SK-N-SH treated with all-trans-retinoic acid at 6 μM for 48 hours (cell line): Measurements from ENCODE around the gene ERN1.

Experiments used
- ATAC-seq: fragments of 200-7000 bp; cut with Tn5 transposase; 3 replicates; pipeline ENCODE4 v1.9.1; 2020; ENCODE audit warnings: mild to moderate bottlenecking, moderate library complexity
- ARNTL ChIP-seq: fragments of 450-650 bp; formaldehyde crosslinking; IDR thresholded peaks from 2 replicates; pipeline ENCODE4 v1.5.0; 2020; ENCODE audit warnings: low read depth, mild to moderate bottlenecking, moderate library complexity, borderline replicate concordance
- BACH2 ChIP-seq: fragments of 250-450 bp; sonication (Bioruptor Pico); IDR thresholded peaks from 2 replicates; pipeline ENCODE4 v1.9.0; 2021; ENCODE audit warnings: mild to moderate bottlenecking, borderline replicate concordance
- CSDC2 ChIP-seq: fragments of 250-450 bp; sonication (Bioruptor Pico); IDR thresholded peaks from 2 replicates; pipeline ENCODE4 v1.5.0; 2020; ENCODE audit warnings: mild to moderate bottlenecking, moderate library complexity
- ESRRG ChIP-seq: fragments of 250-450 bp; sonication (Bioruptor Pico); IDR thresholded peaks from 2 replicates; pipeline ENCODE4 v1.6.1; 2021; ENCODE audit warnings: mild to moderate bottlenecking
- GLIS3 ChIP-seq: fragments of 250-450 bp; sonication (Bioruptor Pico); IDR thresholded peaks from 2 replicates; pipeline ENCODE4 v1.5.0; 2020; ENCODE audit warnings: mild to moderate bottlenecking, moderate library complexity
- ISL1 ChIP-seq: fragments of 250-450 bp; sonication (Bioruptor Pico); IDR thresholded peaks from 2 replicates; pipeline ENCODE4 v2.1.2; 2022; ENCODE audit warnings: mild to moderate bottlenecking, moderate library complexity
- OSR1 ChIP-seq: fragments of 250-450 bp; sonication (Bioruptor Pico); IDR thresholded peaks from 2 replicates; pipeline ENCODE4 v1.8.0; 2022; ENCODE audit warnings: moderate library complexity, mild to moderate bottlenecking, inconsistent platforms
- PPARA ChIP-seq: fragments of 250-450 bp; sonication (Bioruptor Pico); IDR thresholded peaks from 2 replicates; pipeline ENCODE4 v1.5.0; 2020; ENCODE audit warnings: mild to moderate bottlenecking, borderline replicate concordance
- RARB ChIP-seq: fragments of 250-450 bp; sonication (Bioruptor Pico); IDR thresholded peaks from 2 replicates; pipeline ENCODE4 v1.8.0; 2021; ENCODE audit warnings: mild to moderate bottlenecking, moderate library complexity
- TCF4 ChIP-seq: fragments of 250-450 bp; sonication (Bioruptor Pico); IDR thresholded peaks from 2 replicates; pipeline ENCODE4 v1.8.0; 2021; ENCODE audit warnings: mild to moderate bottlenecking, moderate library complexity, borderline replicate concordance
- TOX ChIP-seq: fragments of 250-450 bp; sonication (Bioruptor Pico); IDR thresholded peaks from 2 replicates; pipeline ENCODE4 v1.8.0; 2021; ENCODE audit warnings: mild to moderate bottlenecking, moderate library complexity, borderline replicate concordance
- ZC3H10 ChIP-seq: fragments of 250-450 bp; sonication (Bioruptor Pico); IDR thresholded peaks from 2 replicates; pipeline ENCODE4 v1.5.1; 2021; ENCODE audit warnings: mild to moderate bottlenecking, moderate library complexity
- ZFP30 ChIP-seq: fragments of 450-650 bp; formaldehyde crosslinking; IDR thresholded peaks from 2 replicates; pipeline ENCODE4 v1.5.0; 2022; ENCODE audit warnings: mild to moderate bottlenecking, moderate library complexity
- ZNF565 ChIP-seq: fragments of 450-650 bp; formaldehyde crosslinking; conservative IDR thresholded peaks from 2 replicates; pipeline ENCODE4 v1.5.0; 2020; ENCODE audit warnings: low read depth, mild to moderate bottlenecking, moderate library complexity
- ZNF70 ChIP-seq: fragments of 450-650 bp; formaldehyde crosslinking; IDR thresholded peaks from 2 replicates; pipeline ENCODE4 v1.5.0; 2020; ENCODE audit warnings: mild to moderate bottlenecking, moderate library complexity
- ZNF8 ChIP-seq: fragments of 450-650 bp; formaldehyde crosslinking; IDR thresholded peaks from 2 replicates; pipeline ENCODE4 v1.5.0; 2020; ENCODE audit warnings: mild to moderate bottlenecking, moderate library complexity
- TF ChIP-seq, protein P1 (sequence below): fragments of 250-450 bp; sonication (Bioruptor Pico); IDR thresholded peaks from 2 replicates; pipeline ENCODE4 v1.8.0; 2020; ENCODE audit warnings: mild to moderate bottlenecking, moderate library complexity, borderline replicate concordance
- TF ChIP-seq, protein P2 (sequence below): fragments of 250-450 bp; sonication (Bioruptor Pico); IDR thresholded peaks from 2 replicates; pipeline ENCODE4 v1.5.1; 2020; ENCODE audit warnings: low read depth, mild to moderate bottlenecking, moderate library complexity
- TF ChIP-seq, protein P3 (sequence below): fragments of 250-450 bp; sonication (Bioruptor Pico); IDR thresholded peaks from 2 replicates; pipeline ENCODE4 v1.5.1; 2021; ENCODE audit warnings: mild to moderate bottlenecking, moderate library complexity
- TF ChIP-seq, protein P4 (sequence below): fragments of 250-450 bp; sonication (Bioruptor Pico); IDR thresholded peaks from 2 replicates; pipeline ENCODE4 v1.8.0; 2021; ENCODE audit warnings: low read depth, mild to moderate bottlenecking, moderate library complexity, borderline replicate concordance

The ERN1 gene

DNA sequence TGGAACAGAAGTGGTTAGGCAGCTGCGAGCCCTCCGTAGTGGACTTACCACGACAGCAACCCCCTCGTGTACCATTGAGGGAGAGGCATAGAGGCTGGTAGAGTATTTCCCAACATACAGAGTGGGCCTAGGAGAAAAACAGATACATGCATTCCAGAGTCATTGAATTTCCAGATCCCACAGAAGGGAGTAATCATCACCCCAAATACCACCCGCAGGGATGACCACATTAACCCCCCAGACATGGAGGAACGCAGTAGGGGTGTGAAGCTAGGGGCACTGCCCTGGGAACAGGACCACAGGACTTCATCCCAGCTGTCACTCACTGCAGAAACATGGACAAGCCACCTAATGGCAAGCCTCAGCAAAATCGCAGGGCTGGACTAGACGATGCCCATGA lies 64.8 kb downstream of the ERN1 start (continued):
- TF ChIP-seq, protein P1, sequence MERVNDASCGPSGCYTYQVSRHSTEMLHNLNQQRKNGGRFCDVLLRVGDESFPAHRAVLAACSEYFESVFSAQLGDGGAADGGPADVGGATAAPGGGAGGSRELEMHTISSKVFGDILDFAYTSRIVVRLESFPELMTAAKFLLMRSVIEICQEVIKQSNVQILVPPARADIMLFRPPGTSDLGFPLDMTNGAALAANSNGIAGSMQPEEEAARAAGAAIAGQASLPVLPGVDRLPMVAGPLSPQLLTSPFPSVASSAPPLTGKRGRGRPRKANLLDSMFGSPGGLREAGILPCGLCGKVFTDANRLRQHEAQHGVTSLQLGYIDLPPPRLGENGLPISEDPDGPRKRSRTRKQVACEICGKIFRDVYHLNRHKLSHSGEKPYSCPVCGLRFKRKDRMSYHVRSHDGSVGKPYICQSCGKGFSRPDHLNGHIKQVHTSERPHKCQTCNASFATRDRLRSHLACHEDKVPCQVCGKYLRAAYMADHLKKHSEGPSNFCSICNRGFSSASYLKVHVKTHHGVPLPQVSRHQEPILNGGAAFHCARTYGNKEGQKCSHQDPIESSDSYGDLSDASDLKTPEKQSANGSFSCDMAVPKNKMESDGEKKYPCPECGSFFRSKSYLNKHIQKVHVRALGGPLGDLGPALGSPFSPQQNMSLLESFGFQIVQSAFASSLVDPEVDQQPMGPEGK, result no peak
- TF ChIP-seq, all 23 proteins: peak for 0

DNA sequence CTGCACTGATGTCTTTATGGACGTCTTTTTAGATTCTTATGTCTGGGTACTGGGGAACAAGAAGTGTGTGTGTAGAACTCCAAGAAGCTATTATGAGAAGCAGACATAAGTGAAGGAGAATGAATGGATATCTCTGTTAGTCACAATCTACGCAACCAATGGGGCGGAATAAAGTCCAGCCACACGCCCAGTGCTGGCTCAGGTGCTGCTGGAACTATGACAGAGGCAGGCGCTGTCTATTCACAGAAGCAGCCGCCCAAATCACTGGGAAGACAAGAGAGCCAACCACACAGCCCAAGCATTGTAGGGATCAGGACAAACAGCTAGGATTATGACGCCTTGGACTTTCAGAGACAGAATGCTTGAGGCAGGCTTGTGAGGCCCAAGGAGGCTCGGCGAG lies 65.6 kb downstream of the ERN1 start:
- ATAC-seq, result no peak

DNA sequence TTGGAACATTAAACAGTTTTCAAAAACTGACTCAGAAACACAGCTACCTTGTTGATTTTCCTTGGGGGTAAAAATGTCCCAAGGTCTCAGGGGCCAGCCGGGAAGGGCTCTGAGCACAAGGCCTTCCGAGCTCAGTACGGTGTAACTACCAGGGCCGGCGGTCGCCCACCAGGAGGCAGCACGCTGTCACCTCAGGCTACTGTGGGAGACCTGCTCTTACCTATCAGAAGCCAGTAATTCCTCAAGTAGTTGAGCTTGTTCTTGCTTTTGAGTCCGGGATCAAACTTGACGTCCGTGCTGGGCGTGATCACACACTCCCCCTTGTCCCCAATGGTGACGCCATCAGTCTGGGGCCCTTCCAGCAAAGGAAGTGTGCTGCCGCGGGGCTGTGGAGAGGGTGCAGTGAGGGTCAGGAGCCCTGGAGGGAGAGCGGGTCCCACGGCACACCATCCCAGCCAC lies 66.1 kb downstream of the ERN1 start:
- ATAC-seq, result peak; percentile 92
- TF ChIP-seq, protein P2, sequence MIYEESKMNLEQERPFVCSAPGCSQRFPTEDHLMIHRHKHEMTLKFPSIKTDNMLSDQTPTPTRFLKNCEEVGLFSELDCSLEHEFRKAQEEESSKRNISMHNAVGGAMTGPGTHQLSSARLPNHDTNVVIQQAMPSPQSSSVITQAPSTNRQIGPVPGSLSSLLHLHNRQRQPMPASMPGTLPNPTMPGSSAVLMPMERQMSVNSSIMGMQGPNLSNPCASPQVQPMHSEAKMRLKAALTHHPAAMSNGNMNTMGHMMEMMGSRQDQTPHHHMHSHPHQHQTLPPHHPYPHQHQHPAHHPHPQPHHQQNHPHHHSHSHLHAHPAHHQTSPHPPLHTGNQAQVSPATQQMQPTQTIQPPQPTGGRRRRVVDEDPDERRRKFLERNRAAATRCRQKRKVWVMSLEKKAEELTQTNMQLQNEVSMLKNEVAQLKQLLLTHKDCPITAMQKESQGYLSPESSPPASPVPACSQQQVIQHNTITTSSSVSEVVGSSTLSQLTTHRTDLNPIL (CRISPR knock-in tag), result no peak

More for the DNA sequence above, 65.6 kb downstream of the ERN1 start:
- no peak for TF ChIP-seq ISL1 (CRISPR knock-in tag)
- TF ChIP-seq, protein P3, sequence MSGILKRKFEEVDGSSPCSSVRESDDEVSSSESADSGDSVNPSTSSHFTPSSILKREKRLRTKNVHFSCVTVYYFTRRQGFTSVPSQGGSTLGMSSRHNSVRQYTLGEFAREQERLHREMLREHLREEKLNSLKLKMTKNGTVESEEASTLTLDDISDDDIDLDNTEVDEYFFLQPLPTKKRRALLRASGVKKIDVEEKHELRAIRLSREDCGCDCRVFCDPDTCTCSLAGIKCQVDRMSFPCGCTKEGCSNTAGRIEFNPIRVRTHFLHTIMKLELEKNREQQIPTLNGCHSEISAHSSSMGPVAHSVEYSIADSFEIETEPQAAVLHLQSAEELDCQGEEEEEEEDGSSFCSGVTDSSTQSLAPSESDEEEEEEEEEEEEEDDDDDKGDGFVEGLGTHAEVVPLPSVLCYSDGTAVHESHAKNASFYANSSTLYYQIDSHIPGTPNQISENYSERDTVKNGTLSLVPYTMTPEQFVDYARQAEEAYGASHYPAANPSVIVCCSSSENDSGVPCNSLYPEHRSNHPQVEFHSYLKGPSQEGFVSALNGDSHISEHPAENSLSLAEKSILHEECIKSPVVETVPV (CRISPR knock-in tag), result no peak
- no peak for TF ChIP-seq RARB
- no peak for TF ChIP-seq BACH2 (CRISPR knock-in tag)
- no peak for TF ChIP-seq ZC3H10 (CRISPR knock-in tag)
- no peak for TF ChIP-seq GLIS3 (CRISPR knock-in tag)
- TF ChIP-seq ZFP30 (CRISPR knock-in tag), result no peak
- no peak for TF ChIP-seq TOX (CRISPR knock-in tag)
- TF ChIP-seq ARNTL (CRISPR knock-in tag), result no peak
- TF ChIP-seq, protein P2 (CRISPR knock-in tag), result no peak
- no peak for TF ChIP-seq OSR1 (CRISPR knock-in tag)
- no peak for TF ChIP-seq TCF4 (CRISPR knock-in tag)
- TF ChIP-seq CSDC2 (CRISPR knock-in tag), result no peak
- TF ChIP-seq, protein P4, sequence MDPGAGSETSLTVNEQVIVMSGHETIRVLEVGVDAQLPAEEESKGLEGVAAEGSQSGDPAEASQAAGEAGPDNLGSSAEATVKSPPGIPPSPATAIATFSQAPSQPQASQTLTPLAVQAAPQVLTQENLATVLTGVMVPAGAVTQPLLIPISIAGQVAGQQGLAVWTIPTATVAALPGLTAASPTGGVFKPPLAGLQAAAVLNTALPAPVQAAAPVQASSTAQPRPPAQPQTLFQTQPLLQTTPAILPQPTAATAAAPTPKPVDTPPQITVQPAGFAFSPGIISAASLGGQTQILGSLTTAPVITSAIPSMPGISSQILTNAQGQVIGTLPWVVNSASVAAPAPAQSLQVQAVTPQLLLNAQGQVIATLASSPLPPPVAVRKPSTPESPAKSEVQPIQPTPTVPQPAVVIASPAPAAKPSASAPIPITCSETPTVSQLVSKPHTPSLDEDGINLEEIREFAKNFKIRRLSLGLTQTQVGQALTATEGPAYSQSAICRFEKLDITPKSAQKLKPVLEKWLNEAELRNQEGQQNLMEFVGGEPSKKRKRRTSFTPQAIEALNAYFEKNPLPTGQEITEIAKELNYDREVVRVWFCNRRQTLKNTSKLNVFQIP (CRISPR knock-in tag), result no peak
- no peak for TF ChIP-seq ZNF565
- no peak for TF ChIP-seq PPARA (CRISPR knock-in tag)

DNA sequence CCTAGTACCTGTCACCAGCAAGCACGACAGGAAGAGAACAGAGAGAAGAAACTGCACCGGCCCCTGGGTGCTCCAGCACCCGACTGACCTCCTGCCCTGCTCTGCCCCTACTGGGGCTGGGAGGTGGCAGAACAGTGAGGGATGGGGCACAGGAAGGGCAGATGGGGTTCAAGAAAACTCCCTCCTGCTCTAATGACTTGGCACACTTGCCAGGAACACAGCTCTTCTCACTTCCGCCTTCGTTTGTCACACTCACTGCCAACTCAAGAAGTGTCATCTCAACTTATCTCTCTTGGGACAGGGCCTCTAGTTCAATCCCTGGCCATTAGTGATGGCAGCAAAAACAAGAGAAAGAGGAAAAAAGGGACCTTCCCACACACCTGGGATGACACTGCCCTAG lies 66.9 kb downstream of the ERN1 start:
- no peak for ATAC-seq
- TF ChIP-seq RARB (no peak), ZNF8 (CRISPR knock-in tag) (no peak), ZNF565 (no peak), ESRRG (CRISPR knock-in tag) (no peak), ZNF70 (CRISPR knock-in tag) (no peak), TCF4 (CRISPR knock-in tag) (no peak), ZFP30 (CRISPR knock-in tag) (no peak)
